Activated CD4-positive, alpha-beta T cell treated with anti-CD3 and anti-CD28 coated beads, Interleukin-2, amount 50 U/mL, for 48 hours (primary cell): Measurements from ENCODE around the gene SCRN1.
A peak's percentile ranks its signal among the peaks of the same experiment; 100 is the strongest.

ENCODE experiments used
- DNase-seq, 2 experiments: peaks; one replicate each; pipeline ENCODE4 v3.0.0-alpha.2; 2020

The SCRN1 gene

DNA sequence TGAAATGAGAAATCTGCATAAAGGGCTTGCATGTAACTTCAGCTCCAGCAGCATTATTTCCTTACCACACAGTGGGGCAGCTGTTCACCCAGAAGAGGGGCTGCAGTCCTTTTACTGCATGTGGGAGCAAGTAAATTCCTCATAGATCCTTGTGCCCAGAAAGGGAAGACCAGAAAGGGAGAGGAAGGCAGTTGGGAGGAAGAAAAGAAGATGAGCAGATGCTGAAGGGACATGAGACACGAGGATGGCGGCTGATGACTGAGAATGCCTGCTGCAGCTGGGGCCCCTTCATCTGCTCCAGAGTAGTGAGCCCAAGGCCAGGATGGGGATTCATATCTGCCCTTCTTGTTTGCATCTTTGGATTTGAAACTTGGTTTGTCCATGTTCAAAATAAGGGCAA lies 102.8 kb downstream of the SCRN1 start:
- no peak for DNase-seq

DNA sequence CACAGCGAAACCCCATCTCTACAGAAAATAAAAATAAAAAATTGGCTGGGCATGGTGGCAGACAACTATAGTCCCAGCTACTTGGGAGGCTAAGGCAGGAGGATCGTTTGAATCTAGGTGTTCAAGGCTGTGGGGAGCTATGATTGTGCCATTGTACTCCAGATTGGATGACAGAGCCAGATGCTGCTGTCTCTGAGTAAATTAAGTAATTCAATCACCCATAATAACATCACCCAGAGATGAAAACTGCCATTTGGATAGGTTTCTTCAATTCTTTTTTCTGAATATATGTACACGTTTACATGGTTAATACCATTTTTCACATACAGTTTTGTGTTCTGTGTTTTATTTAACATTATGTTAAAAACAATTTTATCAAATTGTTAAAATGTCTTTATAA lies 104.0 kb downstream of the SCRN1 start:
- DNase-seq, result no peak

- DNase-seq, result no peak
Measured at GRCh38 chr7:29884399-29885272, 105.0 kb downstream of the SCRN1 start.

- no peak for DNase-seq
Measured at GRCh38 chr7:29883462-29884398, 105.9 kb downstream of the SCRN1 start.

DNA sequence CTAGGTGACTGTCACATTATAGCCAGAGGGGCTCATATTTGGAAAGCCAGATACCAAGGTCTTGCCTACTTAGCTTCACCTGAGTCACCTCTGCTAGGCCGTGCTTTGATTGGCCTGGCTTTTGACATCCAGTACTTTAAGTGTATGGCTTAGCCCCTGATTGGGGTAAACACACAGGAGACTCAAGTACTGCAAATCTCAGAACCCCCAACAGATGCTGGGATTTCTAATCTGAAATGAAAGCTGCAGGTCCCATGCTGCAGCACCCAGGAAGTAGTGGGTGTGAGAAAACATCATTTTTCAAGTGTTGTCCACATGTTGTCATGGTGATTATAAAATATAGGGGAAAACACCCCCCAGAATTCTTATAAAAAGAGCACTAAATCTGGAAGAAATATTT lies 107.1 kb downstream of the SCRN1 start:
- no peak for DNase-seq

DNA sequence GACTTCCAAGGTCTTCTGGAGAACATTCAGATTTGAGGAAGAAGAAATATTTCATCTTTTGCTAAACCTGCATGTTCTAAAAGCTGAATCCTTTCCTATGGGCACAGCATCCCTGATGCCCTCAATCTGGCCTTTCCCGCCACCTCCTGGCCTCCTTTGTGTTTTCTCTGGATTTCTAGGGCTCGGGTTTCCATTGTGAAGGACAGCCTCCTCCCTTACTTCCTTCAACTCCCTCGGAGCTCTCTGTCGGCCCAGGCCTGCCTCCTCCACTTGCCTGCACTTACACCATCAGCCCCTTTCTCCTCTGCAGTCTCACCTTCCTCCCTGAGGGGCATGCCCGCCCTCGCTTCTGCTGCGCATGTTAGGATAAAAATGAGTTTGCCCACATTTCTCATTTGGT lies 107.9 kb downstream of the SCRN1 start:
- no peak for DNase-seq

DNA sequence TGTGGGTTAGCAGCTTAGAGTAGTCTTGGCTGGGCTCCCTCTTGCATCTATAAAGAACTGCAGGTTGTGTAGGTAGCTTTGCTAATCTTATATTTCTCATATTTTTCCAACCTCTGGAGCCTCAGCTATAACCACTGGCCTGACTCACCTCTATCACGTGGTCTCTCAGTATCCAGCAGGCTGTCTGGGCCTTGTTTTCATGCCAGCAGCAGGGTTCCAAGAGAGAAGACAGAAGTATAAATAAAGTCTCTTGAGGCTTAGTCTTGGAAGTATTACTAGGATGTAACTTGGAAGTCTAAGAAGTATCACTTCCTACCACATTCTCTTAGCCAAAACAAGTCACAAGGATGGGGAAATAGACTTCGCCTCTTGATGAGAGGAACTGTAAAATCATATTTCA lies 110.0 kb downstream of the SCRN1 start:
- no peak for DNase-seq

- peak; percentile 7 to 20 for DNase-seq
Measured at GRCh38 chr7:29878081-29878688, 111.4 kb downstream of the SCRN1 start.

DNA sequence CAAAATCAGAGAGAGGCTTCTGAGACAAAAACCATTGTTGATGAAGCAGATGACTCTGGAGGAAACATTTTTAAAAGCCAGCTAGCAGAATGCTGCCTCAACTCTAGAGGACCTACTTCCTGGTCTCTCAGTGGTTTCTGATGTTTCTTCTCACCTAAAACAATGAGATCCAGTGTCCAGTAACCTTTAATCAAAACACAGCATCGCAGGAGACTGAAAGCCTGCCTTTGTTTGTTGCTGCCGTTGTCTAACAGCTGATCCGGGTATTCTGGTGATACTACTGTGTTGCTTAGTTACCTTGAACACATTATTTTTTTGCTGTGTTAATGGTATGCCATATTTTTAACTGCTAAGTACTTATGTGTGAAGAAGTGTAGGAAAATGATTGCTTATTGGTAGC lies 112.4 kb downstream of the SCRN1 start:
- DNase-seq, result no peak

DNA sequence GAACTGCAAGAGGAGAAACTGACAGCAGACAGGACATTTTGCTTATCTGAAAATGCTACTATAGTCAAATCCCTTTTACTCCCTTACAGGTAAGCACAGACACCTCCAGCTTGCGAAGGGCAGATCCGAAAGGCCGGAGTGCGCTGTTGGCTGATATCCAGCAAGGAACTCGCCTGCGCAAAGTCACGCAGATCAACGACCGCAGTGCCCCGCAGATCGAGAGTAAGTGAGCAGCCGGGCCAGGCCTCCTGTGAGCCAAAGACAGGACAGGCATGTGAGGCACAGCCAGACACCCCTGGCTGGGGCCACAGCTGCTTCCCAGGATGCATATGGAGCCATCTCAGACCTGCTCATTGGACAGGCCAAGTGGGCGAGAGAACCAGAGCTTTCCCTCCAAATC lies 113.9 kb downstream of the SCRN1 start:
- no peak for DNase-seq

DNA sequence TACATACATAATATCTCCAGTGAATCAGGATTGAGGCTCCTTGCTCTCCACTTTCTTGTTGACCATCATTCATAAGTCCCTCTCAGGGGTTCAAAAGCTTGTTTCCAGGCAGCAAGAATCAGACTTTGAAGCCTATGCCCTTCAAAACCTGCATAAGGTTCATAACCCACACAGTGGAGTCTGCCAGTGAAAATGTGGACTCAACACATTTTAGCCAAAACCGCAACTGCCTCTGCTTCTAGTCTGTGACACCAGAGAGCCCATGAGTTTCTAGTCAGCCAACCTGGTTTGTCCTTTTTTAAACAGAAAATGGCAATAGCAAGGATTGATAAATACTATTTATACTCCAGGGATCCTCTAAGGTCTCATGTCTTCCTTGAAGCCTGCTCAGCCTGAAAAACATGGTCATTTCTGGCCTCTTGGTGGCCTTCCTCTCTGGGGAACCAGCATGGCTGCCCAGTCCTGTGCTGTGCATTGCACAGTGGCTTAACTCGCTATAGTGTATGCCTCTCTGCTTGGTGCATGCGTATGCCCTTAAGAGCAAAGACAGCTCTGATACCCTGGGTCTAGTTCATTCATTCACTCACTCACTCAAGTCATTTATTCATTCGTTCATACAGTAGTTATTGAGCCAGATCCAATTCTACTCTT lies 115.8 kb downstream of the SCRN1 start:
- no peak for DNase-seq

- DNase-seq, result no peak
Measured at GRCh38 chr7:29871787-29872398, 117.7 kb downstream of the SCRN1 start.
